Spinal cord (tissue), 10 donors: Measurements from ENCODE around the gene AGRP. TPM values are rescaled to one million over a fixed set of nuclear protein-coding genes. Genes with fewer than 3 reads are reported as not detected.

Experiments used
- DNase-seq, 6 donors: peaks; one replicate each; pipeline versions ENCODE4 v3.0.0 to v3.0.0-alpha.2; 2013 to 2015; ENCODE audit warnings: low spot score in 6 of 6, low read depth in 4 of 6
- H3K27ac ChIP-seq: one replicate; pipeline ENCODE4 v1.5.1; 2013; ENCODE audit warnings: low read depth, low read length, control low read depth
- H3K27me3 ChIP-seq: one replicate; pipeline ENCODE4 v1.6.1; 2013; ENCODE audit warnings: low read length; ENCODE audit not compliant: control insufficient read depth, insufficient read depth
- H3K36me3 ChIP-seq: one replicate; pipeline ENCODE4 v1.6.1; 2013; ENCODE audit warnings: low read length; ENCODE audit not compliant: control insufficient read depth, insufficient read depth
- H3K4me1 ChIP-seq: one replicate; pipeline ENCODE4 v1.6.1; 2013; ENCODE audit warnings: low read length; ENCODE audit not compliant: control insufficient read depth, insufficient read depth
- H3K4me3 ChIP-seq: one replicate; pipeline ENCODE4 v1.5.1; 2013; ENCODE audit warnings: low read depth, low read length, control low read depth
- H3K9me3 ChIP-seq: one replicate; pipeline ENCODE4 v1.6.1; 2013; ENCODE audit warnings: low read length; ENCODE audit not compliant: control insufficient read depth, insufficient read depth
- WGBS: methylation state at CpG from one replicate; pipeline ENCODE4 v1.1.5; 2013; ENCODE audit warnings: missing lambda C conversion rate; ENCODE audit not compliant: insufficient coverage; 5-methylcytosine and 5-hydroxymethylcytosine counted together
- polyA plus RNA-seq, 2 donors: library from polyadenylated mRNA; unstranded; fragments of 120-200 nt; gene quantifications; one replicate each; pipeline ENCODE4 v1.2.1, GENCODE V29; 2013; ENCODE audit not compliant: insufficient read length in 2 of 2
- total RNA-seq, 2 donors: library from RNA; depleted of rRNA in 1 of 2; stranded (reverse); fragments of 120-200 nt in 1 of 2; fragments of >200 nt in 1 of 2; gene quantifications; one replicate each; pipeline versions ENCODE4 v1.2.3 to v1.2.4, GENCODE V29; 2013 to 2014
- donor health status: healthy.

AGRP gene
- total and polyA plus RNA-seq, 4 donors, result 0.35 to 0.56 TPM; not detected in 2

DNA sequence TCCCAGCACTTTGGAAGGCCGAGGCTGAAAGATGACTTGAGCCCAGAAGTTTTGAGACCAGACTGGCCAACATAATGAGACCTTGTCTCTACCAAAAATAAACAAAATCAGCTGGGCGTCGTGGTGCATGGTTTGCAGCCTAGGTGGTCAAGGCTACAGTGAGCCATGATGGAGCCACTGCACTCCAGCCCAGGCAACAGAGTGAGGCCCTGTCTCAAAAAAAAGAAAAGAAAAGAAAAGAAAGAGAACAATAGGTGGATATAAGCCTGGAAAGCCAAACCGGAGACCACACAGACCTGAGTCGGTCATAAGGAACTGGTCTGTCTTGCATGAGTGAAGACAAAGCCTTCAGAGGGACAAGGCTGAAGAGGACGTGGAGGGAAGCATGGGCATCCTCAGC lies 16.8 kb downstream of the AGRP start:
- Histone ChIP-seq H3K27ac (no peak overlapping the region), H3K4me1 (peaks cover 46% of the 10 kb centered on the region), H3K4me3 (no peak overlapping the region), H3K36me3 (peaks cover 18% of the 10 kb centered on the region), H3K9me3 (no peaks in the 10 kb centered on the region), H3K27me3 (no peaks in the 10 kb centered on the region)
- DNase-seq, result no peak
- WGBS, result 62% methylated on average over 4 of the region's 6 CpGs

DNA sequence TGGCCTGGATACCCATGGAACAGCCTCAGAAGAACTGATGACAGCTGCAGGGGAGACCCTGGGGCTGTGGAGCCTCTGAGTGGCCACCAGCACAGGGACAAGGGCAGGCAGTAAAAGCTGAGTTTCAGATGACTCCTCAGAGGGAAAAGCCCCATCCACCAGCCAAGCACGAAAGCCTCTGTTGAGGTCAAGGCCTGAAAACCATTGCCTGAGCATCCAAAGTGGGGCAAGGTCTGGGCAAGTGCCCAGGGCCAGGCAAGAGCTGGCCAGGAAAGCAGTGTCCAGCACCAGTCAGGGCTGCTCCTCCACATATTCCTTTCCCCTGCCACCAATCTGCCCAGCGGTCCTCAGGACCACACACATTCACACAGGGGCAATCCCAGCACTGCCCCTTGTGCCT lies 18.8 kb downstream of the AGRP start:
- Histone ChIP-seq H3K4me1 (peaks cover 62% of the 10 kb centered on the region), H3K27ac (no peak overlapping the region), H3K9me3 (no peaks in the 10 kb centered on the region), H3K36me3 (peaks cover 34% of the 10 kb centered on the region), H3K27me3 (no peaks in the 10 kb centered on the region), H3K4me3 (no peak overlapping the region)
- 71% methylated on average over 2 of the region's 2 CpGs for WGBS
- DNase-seq, result no peak

DNA sequence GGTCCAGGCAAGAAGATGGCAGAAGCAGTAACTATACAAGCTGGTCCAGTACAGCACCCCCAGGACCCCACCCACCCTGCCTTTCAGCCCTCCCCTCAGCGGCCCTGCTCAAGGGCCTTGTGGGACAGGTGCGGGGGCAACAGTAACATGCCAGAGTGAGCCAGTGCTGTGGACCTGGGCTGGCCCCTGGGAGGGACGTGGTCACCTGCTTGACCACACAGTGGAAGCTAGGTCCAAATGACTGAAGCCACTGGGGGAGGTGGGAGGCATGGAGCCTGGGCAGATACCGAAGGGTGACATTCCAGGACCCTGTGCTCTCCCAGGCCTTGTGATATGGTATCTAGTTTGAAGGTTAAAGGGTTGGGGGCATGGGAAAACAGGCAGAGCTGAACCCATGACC lies 19.7 kb downstream of the AGRP start:
- no peak overlapping the region for H3K4me3 ChIP-seq
- H3K27ac ChIP-seq, result no peak overlapping the region
- no peaks in the 10 kb centered on the region for H3K27me3 ChIP-seq
- peaks cover 66% of the 10 kb centered on the region for H3K4me1 ChIP-seq
- H3K9me3 ChIP-seq, result no peaks in the 10 kb centered on the region
- peaks cover 42% of the 10 kb centered on the region for H3K36me3 ChIP-seq
- 89% methylated on average over 3 of the region's 4 CpGs for whole genome bisulfite sequencing
- no peak for DNase-seq

DNA sequence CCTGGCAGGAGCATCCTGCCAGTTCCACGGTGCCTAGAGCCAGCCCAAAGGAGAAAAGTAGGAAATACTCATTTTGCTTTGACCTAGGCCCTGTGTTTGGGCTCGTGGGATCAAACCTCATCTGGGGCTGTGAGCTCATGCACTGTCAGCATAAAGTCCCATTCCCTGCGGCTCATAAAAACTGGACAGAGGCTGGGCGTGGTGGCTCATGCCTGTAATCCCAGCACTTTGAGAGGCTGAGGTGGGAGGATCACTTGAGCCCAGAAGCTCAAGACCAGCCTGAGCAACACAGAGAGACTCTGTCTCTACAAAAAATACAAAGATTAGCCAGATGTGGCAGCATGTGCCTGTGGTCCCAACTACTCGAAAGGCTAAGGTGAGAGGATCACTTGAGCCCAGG lies 20.3 kb downstream of the AGRP start:
- H3K27ac ChIP-seq, result no peak overlapping the region
- DNase-seq, result no peak
- H3K9me3 ChIP-seq, result no peaks in the 10 kb centered on the region
- H3K27me3 ChIP-seq, result no peaks in the 10 kb centered on the region
- peaks cover 46% of the 10 kb centered on the region for H3K36me3 ChIP-seq
- H3K4me3 ChIP-seq, result no peak overlapping the region
- H3K4me1 ChIP-seq, result peaks cover 73% of the 10 kb centered on the region
- 82% methylated on average over 4 of the region's 5 CpGs for WGBS

DNA sequence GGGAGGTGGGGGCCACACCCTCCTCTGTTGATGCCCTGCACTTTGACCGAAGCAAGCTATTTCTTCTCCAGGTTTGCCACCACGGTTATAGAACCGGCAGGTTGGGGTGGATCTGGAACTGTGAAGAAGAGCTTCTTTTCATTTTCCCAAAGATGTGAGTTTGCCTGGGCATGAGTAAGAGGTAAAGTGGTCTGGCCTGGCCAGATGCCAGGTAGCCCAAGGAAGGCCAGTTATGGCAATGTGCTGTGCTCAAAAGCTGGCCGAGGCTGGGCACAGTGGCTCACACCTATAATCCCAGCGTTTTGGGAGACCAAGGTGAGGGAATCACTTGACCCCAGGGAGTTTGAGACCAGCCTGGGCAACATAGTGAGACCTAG lies 21.1 kb downstream of the AGRP start:
- no peak overlapping the region for H3K4me3 ChIP-seq
- no peak overlapping the region for H3K27ac ChIP-seq
- H3K4me1 ChIP-seq, result peaks cover 81% of the 10 kb centered on the region
- peaks cover 52% of the 10 kb centered on the region for H3K36me3 ChIP-seq
- no peak for DNase-seq
- H3K9me3 ChIP-seq, result no peaks in the 10 kb centered on the region
- WGBS, result 90% methylated on average over 5 of the region's 5 CpGs
- H3K27me3 ChIP-seq, result no peaks in the 10 kb centered on the region

DNA sequence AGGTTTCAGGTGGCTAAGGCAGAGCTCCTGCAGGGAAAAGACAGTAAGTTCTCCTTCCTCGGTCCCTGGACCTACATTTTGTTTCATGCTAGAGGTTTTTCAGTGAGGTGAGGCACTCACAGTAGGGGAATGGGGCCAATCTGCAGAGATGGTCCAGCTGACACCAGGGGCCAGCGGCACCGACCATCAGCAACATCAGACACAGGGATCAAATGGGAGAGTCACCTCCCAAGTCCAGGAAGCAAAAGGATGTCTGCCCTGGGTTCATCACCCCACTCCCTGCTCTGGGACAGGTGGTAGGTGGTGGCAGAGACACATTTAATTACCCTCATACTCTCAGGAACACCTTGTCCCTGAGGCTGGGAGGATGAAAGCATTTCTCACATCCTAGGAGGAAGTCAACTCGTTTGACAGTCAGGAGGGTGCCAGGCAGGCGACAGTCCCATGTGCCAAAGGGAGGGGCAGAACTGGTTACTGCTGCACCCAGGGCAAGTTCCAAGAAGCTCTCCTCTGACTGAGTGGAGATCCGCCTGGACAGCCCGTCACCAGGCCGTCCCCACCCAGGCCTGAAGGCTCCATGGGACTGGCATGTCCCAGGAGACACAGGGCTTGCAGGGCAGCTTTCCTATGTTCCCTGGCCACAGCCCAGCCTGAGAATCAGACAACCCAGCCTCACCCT lies 21.6 kb downstream of the AGRP start:
- Histone ChIP-seq H3K27me3 (no peaks in the 10 kb centered on the region), H3K27ac (no peak overlapping the region), H3K4me3 (no peak overlapping the region), H3K4me1 (peaks cover 86% of the 10 kb centered on the region), H3K36me3 (peaks cover 53% of the 10 kb centered on the region), H3K9me3 (no peaks in the 10 kb centered on the region)
- 82% methylated on average over 7 of the region's 8 CpGs for WGBS
- DNase-seq, result no peak

DNA sequence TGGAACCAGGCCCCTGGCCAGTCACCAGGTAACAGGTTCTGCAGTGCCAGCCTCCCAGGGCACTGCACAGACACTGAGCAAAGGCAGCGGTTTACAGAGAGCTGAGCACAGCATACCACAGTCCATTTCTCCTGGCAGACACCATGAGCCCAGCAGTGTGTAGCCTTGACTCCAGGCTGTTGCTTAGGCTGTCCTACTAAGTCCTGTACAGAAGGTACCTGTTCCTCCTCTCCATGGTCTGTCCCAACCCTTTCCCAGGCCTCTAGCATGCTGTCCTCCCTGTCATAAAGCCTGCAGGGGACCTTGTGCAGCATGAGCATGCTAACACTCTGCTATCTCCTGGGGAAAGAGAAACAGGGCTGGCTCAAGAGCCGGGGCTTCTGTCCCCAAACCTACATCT lies 22.4 kb downstream of the AGRP start:
- Histone ChIP-seq H3K27ac (no peak overlapping the region), H3K4me3 (no peak overlapping the region), H3K27me3 (no peaks in the 10 kb centered on the region), H3K36me3 (peaks cover 52% of the 10 kb centered on the region), H3K9me3 (no peaks in the 10 kb centered on the region), H3K4me1 (peaks cover 92% of the 10 kb centered on the region)
- 94% methylated on average over 1 of the region's 2 CpGs for WGBS
- no peak for DNase-seq

DNA sequence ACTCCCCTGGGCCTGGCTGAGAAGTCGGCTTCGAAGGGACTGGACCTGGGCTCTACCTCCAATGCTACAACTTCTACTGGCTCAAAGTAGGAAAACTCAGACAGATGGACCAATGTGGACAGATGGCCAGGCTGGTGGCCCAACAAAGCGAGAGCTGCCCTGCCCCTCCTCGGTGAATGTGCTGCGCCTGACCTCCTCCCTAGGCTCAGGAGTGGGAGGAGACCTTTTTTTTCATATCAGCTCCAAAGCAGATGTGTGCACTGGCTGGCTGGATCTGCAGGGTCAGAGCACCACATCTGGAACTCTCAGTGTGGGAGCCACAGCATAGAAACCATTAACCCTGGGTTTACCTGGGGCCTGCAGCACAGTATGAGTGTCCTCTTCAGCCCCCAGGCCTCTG lies 23.2 kb downstream of the AGRP start:
- H3K27me3 ChIP-seq, result no peaks in the 10 kb centered on the region
- no peak overlapping the region for H3K4me3 ChIP-seq
- H3K36me3 ChIP-seq, result peaks cover 52% of the 10 kb centered on the region
- 70% methylated on average over 4 of the region's 5 CpGs for WGBS
- H3K9me3 ChIP-seq, result no peaks in the 10 kb centered on the region
- H3K27ac ChIP-seq, result peak overlapping the region; percentile 69
- peaks cover 85% of the 10 kb centered on the region for H3K4me1 ChIP-seq
- DNase-seq, result no peak

DNA sequence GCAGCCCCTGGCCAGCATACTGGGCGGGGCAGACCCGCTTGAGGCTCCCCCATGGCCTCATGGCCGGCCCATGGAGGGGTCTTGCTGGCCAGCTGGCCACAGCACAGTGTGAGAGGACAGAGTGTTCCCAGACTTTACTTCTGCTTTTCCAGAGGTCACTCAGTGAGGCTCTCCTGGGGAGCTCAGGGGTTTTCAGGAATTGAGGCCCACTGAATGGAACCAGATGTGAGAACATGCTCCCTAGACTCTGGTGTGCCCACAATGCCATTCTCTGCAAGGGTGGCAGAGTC lies 23.5 kb downstream of the AGRP start:
- DNase-seq, result no peak
- WGBS, result 41% methylated on average over 3 of the region's 3 CpGs
- peak overlapping the region; percentile 69 for H3K27ac ChIP-seq
- H3K4me3 ChIP-seq, result no peak overlapping the region
- peaks cover 54% of the 10 kb centered on the region for H3K36me3 ChIP-seq
- H3K9me3 ChIP-seq, result no peaks in the 10 kb centered on the region
- peaks cover 81% of the 10 kb centered on the region for H3K4me1 ChIP-seq
- no peaks in the 10 kb centered on the region for H3K27me3 ChIP-seq

DNA sequence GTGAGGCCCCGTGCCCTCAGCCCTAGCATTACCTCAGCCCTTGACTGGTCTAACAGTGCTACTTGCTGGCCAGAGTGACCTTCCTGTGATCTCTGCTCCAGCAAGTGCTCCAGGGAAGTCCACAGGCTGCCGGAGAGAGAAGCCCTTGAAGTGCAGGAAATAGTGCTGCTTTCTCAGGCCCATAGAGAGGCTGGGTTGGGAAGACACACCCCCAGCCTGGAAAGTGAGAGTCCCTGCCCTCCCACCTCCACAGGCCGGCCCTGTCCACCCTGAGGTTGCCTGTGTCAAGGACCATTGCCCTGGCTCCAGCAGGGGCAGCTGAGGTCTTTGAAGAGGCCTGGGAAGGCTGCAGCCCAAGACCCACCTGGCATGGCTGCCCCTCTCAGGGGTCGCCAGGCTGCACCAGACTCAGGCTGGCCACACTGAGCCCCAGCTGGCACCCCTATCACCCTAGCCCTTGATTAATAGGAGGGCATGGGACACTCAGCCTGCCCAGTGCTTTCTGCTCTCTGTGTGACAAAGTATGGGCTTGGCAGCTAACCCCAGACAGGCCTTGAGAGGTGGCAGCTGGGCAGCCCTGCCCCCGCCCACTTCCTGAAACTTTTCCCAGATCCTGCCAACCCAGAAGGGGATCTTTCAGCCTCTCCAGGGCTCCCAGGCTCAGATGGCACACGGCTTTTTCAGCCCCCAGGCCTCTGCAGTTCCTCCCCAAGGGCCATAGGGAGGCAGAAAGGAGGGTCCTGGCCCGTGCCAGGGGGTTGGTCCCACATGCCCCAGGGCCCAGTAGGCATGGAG lies 24.1 kb downstream of the AGRP start:
- 41% methylated on average over 7 of the region's 7 CpGs for WGBS
- Histone ChIP-seq H3K36me3 (peaks cover 55% of the 10 kb centered on the region), H3K9me3 (no peaks in the 10 kb centered on the region), H3K4me3 (no peak overlapping the region), H3K27ac (peak overlapping the region; percentile 69), H3K4me1 (peaks cover 76% of the 10 kb centered on the region), H3K27me3 (no peaks in the 10 kb centered on the region)
- DNase-seq, result peak in 3 of 6 donors; percentile 30 to 83 (median 31)
